Measurements from ENCODE around the gene MUC13. TPM values are rescaled to one million over a fixed set of nuclear protein-coding genes. Genes with fewer than 3 reads are reported as not detected.

Gene MUC13
- total RNA-seq, 1 donor from 2014 or later: not detected

Other genes starting within 250 kb of the MUC13 start
- gene UMPS, start 204.3 kb downstream of the MUC13 start, total RNA-seq: 7.1 TPM
- gene ITGB5, start 47.4 kb downstream of the MUC13 start, total RNA-seq: 109 TPM
- gene HEG1, start 121.2 kb upstream of the MUC13 start, total RNA-seq: 102 TPM